KMS-11 (cell line): ENCODE measurements around the gene C1orf94.
"Not testable (repeated sequence)": the region's sequence is repeated elsewhere in the genome, so short reads cannot be mapped to it uniquely, and the experiment has no call there.

Experiments used
- H2AFZ ChIP-seq: fragments of 200-600 bp; sonication (generic); 2 replicates; pipeline ENCODE4 v1.6.1; 2016; ENCODE audit warnings: antibody characterized with exemption, mixed run types, low read depth
- H3K27ac ChIP-seq: fragments of 200-600 bp; sonication (generic); 2 replicates; pipeline ENCODE4 v1.6.1; 2016; ENCODE audit warnings: mild to moderate bottlenecking, mixed run types
- H3K27me3 ChIP-seq: fragments of 200-600 bp; sonication (generic); 2 replicates; pipeline ENCODE4 v1.6.1; 2017; ENCODE audit warnings: mild to moderate bottlenecking, low read depth, mixed run types, moderate library complexity; ENCODE audit not compliant: insufficient read depth
- H3K36me3 ChIP-seq: fragments of 200-600 bp; sonication (generic); 2 replicates; pipeline ENCODE4 v1.6.1; 2017; ENCODE audit warnings: mild to moderate bottlenecking, mixed run types; ENCODE audit not compliant: insufficient read depth
- H3K4me1 ChIP-seq: fragments of 200-600 bp; sonication (generic); 2 replicates; pipeline ENCODE4 v1.6.1; 2016; ENCODE audit warnings: mild to moderate bottlenecking, low read depth, mixed run types; ENCODE audit not compliant: poor library complexity, severe bottlenecking
- H3K4me2 ChIP-seq: fragments of 200-600 bp; sonication (generic); 2 replicates; pipeline ENCODE4 v1.7.0; 2016; ENCODE audit warnings: mild to moderate bottlenecking, mixed run types
- H3K4me3 ChIP-seq: fragments of 200-600 bp; sonication (generic); IDR thresholded peaks from 2 replicates; pipeline ENCODE4 v1.6.1; 2017; ENCODE audit warnings: low read depth, low read length, mixed read lengths; ENCODE audit not compliant: insufficient read depth
- H3K79me2 ChIP-seq: fragments of 200-600 bp; sonication (generic); 2 replicates; pipeline ENCODE4 v1.6.1; 2016; ENCODE audit warnings: low read depth, mixed run types; ENCODE audit not compliant: insufficient read depth
- H3K9ac ChIP-seq: fragments of 200-600 bp; sonication (generic); 2 replicates; pipeline ENCODE4 v1.6.1; 2016; ENCODE audit warnings: mild to moderate bottlenecking, mixed run types
- H4K20me1 ChIP-seq: fragments of 200-600 bp; sonication (generic); 2 replicates; pipeline ENCODE4 v1.6.1; 2016; ENCODE audit warnings: mild to moderate bottlenecking, mixed run types; ENCODE audit not compliant: insufficient read depth
- CTCF ChIP-seq: fragments of 200-600 bp; sonication (generic); conservative IDR thresholded peaks from 2 replicates; pipeline ENCODE4 v1.6.1; 2017; ENCODE audit warnings: low read depth, mild to moderate bottlenecking, antibody characterized with exemption, low read length, moderate library complexity, mixed read lengths

Gene C1orf94

GRCh38 chr1:34178072-34178471 lies 1.4 kb downstream of the C1orf94 start:
- Histone ChIP-seq H3K36me3 (no peaks in the 10 kb centered on the region), H3K4me2 (no peak overlapping the region), H3K27ac (no peak overlapping the region), H3K79me2 (no peaks in the 10 kb centered on the region), H4K20me1 (no peaks in the 10 kb centered on the region), H3K4me3 (no peak overlapping the region), H2AFZ (no peak overlapping the region), H3K4me1 (no peaks in the 10 kb centered on the region), H3K27me3 (no peaks in the 10 kb centered on the region), H3K9ac (no peak overlapping the region)
- no peak for TF ChIP-seq CTCF

DNA sequence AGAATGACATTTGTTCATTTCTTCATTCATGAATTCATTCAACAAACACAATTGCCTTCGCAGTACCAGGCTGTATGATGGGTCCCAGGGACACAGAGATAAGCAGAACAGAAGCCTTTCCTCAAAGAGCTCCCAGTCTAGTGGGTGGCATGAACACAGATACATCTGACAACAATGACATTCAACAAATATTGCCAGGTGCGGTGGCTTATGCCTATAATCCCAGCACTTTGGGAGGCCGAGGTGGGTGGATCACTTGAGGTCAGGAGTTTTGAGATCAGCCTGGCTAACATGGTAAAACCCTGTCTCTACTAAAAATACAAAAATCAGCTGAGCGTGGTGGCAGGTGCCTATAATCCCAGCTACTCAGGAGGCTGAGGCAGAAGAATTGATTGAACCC lies 6.7 kb downstream of the C1orf94 start:
- H3K4me3 ChIP-seq, H3K27me3 ChIP-seq, H3K9ac ChIP-seq, H3K27ac ChIP-seq, H3K79me2 ChIP-seq, H4K20me1 ChIP-seq, H2AFZ ChIP-seq, H3K4me1 ChIP-seq, H3K36me3 ChIP-seq, H3K4me2 ChIP-seq: not testable (repeated sequence)

DNA sequence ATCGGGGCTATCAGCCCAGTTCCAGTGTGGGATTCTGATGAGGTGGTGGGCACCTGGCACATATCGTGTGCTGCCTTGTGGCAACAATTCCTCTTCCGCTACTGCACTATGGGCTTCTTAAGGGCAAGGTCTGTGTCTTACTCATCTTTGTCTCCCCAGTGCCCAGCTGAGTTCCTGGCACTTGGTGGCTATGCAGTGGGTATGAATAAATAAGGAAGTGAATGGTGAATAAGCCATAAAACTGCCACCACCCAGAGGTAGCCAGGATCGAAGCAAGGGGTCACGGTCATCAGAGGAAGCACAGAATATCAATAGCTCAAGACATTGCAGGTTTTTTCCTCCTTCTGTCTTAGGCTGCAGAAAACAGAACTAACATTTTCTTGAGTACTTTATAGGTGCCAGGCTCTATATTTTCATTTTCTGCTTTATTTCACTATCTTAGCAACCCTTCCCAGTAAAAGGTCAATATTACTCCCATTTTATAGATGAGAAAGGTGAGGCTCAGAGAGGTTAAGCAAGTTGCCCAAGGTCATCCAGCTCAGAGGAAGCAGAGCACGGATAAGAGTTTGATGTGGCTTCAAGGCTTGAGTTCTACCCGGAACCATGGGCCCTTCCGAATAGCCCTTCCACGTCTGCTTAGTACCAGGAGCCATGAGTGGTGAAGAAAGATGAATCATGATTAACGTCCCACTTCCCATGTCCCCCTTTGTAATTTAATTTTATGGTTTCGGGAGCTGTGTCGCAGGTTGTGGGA lies 10.2 kb downstream of the C1orf94 start:
- H3K9ac ChIP-seq: no peak overlapping the region
- no peak overlapping the region for H3K4me3 ChIP-seq
- no peaks in the 10 kb centered on the region for H3K4me1 ChIP-seq
- H3K27ac ChIP-seq: no peak overlapping the region
- no peaks in the 10 kb centered on the region for H3K27me3 ChIP-seq
- H3K4me2 ChIP-seq: no peak overlapping the region
- H3K36me3 ChIP-seq: no peaks in the 10 kb centered on the region
- no peak for TF ChIP-seq CTCF
- H3K79me2 ChIP-seq: no peaks in the 10 kb centered on the region
- no peaks in the 10 kb centered on the region for H4K20me1 ChIP-seq
- H2AFZ ChIP-seq: no peak overlapping the region

DNA sequence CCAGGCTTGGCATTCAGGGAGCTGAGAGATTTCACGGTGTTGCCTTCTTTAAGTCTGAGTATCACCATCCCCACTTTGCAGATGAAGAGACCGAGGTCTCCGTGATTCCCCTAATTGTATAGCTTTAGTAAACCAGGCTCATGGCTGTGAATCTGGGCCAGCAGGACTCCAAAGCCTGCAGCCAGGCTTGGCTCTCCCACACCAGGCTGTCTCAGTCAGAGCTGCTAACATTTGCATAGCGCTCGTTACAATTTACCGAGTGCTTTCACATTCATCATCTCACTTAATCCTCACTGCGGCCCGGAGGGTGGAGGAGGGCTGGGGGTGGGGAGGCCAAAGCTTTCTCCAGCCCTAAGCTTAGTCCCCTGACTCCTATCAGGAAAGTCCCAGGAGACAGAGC lies 11.7 kb downstream of the C1orf94 start:
- no peak overlapping the region for H3K4me3 ChIP-seq
- no peaks in the 10 kb centered on the region for H4K20me1 ChIP-seq
- no peaks in the 10 kb centered on the region for H3K36me3 ChIP-seq
- H3K27me3 ChIP-seq: no peaks in the 10 kb centered on the region
- H3K27ac ChIP-seq: no peak overlapping the region
- H3K4me2 ChIP-seq: no peak overlapping the region
- no peak overlapping the region for H2AFZ ChIP-seq
- no peaks in the 10 kb centered on the region for H3K79me2 ChIP-seq
- H3K4me1 ChIP-seq: no peaks in the 10 kb centered on the region
- no peak for TF ChIP-seq CTCF
- H3K9ac ChIP-seq: no peak overlapping the region

GRCh38 chr1:34188985-34189384 lies 12.3 kb downstream of the C1orf94 start:
- Histone ChIP-seq H3K4me3 (no peak overlapping the region), H3K27me3 (no peaks in the 10 kb centered on the region), H2AFZ (no peak overlapping the region), H3K27ac (no peak overlapping the region), H3K4me1 (no peaks in the 10 kb centered on the region), H3K36me3 (no peaks in the 10 kb centered on the region), H4K20me1 (no peaks in the 10 kb centered on the region), H3K4me2 (no peak overlapping the region), H3K9ac (no peak overlapping the region), H3K79me2 (no peaks in the 10 kb centered on the region)
- TF ChIP-seq CTCF: no peak
